ENCODE results near the gene AARS1.
"Not testable (repeated sequence)": the region's sequence is repeated elsewhere in the genome, so short reads cannot be mapped to it uniquely, and the experiment has no call there.

The AARS1 gene

DNA sequence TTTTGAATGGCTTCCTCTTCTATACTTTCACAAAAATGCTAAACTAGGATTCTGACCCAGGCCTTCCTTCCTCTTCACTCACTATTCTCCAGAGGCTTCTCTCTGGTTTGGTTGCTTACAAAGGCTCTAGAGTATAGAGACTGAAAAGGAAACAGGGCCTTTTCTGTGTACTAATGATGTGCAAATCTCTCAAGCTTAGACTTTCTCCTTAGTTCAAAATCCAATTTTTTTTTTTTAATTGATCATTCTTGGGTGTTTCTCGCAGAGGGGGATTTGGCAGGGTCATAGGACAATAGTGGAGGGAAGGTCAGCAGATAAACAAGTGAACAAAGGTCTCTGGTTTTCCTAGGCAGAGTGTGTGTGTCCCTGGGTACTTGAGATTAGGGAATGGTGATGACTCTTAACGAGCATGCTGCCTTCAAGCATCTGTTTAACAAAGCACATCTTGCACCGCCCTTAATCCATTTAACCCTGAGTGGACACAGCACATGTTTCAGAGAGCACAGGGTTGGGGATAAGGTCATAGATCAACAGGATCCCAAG lies 65.3 kb downstream of the AARS1 start:
- not testable (repeated sequence) for DNase-seq (ENCODE audit: low read depth)

DNA sequence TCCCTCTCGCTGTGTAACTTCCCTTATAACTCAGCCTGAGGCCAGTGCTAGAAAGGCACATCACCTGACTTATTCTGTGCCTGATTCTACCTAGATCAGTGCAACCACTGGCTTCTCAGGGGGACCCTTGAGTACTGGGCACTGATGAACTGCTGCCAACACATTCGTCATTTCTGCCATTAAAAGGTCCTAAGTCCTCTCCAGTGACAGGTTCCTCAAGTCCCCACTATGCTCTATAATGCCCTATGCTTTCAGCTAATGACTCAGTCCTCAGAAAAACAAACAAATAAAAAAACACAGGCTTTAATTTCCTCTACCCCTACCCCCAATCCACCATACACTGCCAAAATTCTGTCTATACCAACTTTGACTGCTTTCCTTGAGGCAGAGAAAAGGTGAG lies 66.1 kb downstream of the AARS1 start:
- not testable (repeated sequence) for DNase-seq (ENCODE audit: low read depth)

DNA sequence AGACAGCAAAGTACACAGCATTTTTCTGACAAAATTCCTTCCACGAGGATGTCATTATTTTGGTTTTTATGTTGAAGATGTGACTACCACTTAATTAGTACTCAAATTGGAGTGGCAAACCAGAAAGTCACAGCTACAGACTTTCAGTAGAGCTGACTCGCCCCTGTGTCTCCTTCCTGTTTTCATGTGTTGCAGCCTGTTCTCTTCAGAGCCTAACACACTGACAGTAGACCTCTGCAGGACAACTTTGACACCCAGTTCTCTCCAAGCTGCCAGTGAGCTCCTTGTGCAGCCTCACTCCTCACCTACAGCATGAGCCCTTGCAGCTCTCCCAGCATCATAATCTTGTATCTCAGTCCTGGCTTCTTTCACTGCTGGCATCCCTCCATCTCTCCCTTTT lies 66.7 kb downstream of the AARS1 start:
- DNase-seq (ENCODE audit: low read depth), result not testable (repeated sequence)

DNA sequence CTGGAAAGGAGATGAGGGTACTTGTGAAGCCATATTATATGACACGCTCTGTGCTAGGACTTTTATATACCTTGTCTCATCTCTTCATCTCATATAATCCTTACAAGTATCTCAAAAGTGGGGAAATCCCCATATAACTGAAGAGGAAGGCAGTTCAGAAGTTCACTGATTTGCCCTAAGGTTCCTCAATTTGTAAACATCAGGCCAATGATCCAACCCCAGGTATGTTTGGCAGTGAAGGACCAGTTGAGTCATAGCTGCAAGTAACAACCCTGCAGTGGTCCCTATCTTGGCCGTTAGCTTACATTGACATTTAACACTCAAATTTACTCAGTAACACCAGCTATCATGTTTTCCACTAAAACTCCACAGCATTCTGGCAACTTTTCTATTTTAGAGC lies 70.7 kb downstream of the AARS1 start:
- DNase-seq (ENCODE audit: low read depth), result not testable (repeated sequence)

DNA sequence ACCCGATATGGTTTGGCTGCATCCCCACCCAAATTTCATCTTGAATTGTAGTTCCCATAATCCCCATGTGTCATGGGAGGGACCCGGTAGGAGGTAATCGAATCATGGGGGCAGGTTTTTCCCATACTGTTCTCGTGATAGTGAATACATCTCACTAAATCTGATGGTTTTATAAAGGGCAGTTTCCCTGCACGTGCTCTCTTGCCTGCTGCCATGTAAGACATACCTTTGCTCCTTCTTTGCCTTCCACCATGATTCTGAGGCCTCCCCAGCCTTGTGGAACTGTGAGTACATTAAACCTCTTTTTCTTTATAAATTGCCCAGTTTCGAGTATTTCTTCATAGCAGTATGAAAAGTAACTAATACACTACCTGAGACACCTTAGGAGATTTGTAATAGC lies 82.9 kb downstream of the AARS1 start:
- not testable (repeated sequence) for DNase-seq (ENCODE audit: low read depth)

DNA sequence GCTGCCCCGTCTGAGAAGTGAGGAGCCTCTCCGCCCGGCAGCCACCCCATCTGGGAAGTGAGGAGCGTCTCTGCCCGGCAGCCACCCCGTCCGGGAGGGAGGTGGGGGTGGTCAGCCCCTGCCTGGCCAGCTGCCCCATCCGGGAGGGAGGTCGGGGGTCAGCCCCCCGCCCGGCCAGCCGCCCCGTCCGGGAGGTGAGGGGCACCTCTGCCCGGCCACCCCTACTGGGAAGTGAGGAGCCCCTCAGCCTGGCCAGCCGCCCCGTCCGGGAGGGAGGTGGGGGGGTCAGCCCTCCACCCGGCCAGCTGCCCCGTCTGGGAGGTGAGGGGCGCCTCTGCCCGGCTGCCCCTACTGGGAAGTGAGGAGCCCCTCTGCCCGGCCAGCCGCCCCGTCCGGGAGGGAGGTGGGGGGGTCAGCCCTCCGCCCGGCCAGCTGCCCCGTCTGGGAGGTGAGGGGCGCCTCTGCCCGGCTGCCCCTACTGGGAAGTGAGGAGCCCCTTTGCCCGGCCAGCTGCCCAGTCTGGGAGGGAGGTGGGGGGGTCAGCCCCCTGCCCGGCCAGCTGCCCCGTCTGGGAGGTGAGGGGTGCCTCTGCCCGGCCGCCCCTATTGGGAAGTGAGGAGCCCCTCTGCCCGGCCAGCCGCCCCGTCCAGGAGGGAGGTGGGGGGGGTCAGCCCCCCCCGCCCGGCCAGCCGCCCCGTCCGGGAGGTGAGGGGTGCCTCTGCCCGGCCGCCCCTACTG lies 84.5 kb downstream of the AARS1 start:
- not testable (repeated sequence) for DNase-seq (ENCODE audit: low read depth)

DNA sequence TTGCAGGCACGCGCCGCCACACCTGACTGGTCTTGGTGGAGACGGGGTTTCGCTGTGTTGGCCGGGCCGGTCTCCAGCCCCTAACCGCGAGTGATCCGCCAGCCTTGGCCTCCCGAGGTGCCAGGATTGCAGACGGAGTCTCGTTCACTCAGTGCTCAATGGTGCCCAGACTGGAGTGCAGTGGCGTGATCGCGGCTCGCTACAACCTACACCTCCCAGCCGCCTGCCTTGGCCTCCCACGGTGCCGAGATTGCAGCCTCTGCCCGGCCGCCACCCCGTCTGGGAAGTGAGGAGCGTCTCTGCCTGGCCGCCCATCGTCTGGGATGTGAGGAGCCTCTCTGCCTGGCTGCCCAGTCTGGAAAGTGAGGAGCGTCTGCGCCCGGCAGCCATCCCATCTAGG lies 85.3 kb downstream of the AARS1 start:
- not testable (repeated sequence) for DNase-seq (ENCODE audit: low read depth)

DNA sequence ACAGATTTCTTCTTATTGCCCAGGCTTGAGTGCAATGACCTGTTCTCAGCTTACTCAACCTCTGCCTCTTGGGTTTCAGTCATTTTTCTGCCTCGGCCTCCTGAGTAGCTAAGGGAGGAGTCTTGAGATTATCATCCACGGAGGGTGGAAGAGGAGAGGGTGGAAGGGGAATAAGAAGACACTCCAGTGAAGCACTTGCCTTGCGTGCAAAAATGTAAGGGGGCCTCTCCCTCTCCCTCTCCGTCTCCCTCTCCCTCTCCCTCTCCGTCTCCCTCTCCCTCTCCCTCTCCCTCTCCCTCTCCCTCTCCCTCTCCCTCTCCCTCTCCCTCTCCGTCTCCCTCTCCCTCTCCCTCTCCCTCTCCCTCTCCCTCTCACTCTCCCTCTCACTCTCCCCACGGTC lies 85.8 kb downstream of the AARS1 start:
- not testable (repeated sequence) for DNase-seq (ENCODE audit: low read depth)

All from EH (cell line).